Mesothelial cell of epicardium (in vitro differentiated cells): ENCODE data around the gene ATP5MC2. TPM values are rescaled to one million over a fixed set of nuclear protein-coding genes. Genes with fewer than 3 reads are reported as not detected.

Experiments
- DNase-seq, 2 experiments: peaks; one replicate each; pipeline ENCODE4 v3.0.0; 2021; ENCODE audit warnings: low spot score in 2 of 2; ENCODE audit not compliant: unreplicated experiment in 2 of 2
- H3K27ac Mint-ChIP-seq: 2 replicates; pipeline ENCODE4 v1.8.0; 2021; ENCODE audit warnings: mixed read lengths
- H3K27me3 Mint-ChIP-seq: 2 replicates; pipeline ENCODE4 v1.8.0; 2021; ENCODE audit warnings: low read depth, mixed read lengths
- H3K36me3 Mint-ChIP-seq: 2 replicates; pipeline ENCODE4 v1.8.0; 2021; ENCODE audit warnings: mixed read lengths
- H3K4me1 Mint-ChIP-seq: 2 replicates; pipeline ENCODE4 v1.8.0; 2021; ENCODE audit warnings: mixed read lengths
- H3K4me3 Mint-ChIP-seq: 2 replicates; pipeline ENCODE4 v1.8.0; 2021; ENCODE audit warnings: mild to moderate bottlenecking, moderate library complexity, mixed read lengths
- H3K9me3 Mint-ChIP-seq: 2 replicates; pipeline ENCODE4 v1.8.0; 2021; ENCODE audit warnings: mixed read lengths
- total RNA-seq: library from RNA; stranded (reverse); gene quantifications from 3 replicates; pipeline ENCODE4 v1.2.1, GENCODE V29; 2021
- TF ChIP-seq, protein P1 (sequence below): fragments of 200-600 bp; sonication (generic); IDR thresholded peaks from one replicate; pipeline ENCODE4 v1.5.0; 2021; ENCODE audit warnings: antibody characterized with exemption; ENCODE audit not compliant: unreplicated experiment

The ATP5MC2 gene
- total RNA-seq, 1 donor from 2014 or later, result 356 TPM

DNA sequence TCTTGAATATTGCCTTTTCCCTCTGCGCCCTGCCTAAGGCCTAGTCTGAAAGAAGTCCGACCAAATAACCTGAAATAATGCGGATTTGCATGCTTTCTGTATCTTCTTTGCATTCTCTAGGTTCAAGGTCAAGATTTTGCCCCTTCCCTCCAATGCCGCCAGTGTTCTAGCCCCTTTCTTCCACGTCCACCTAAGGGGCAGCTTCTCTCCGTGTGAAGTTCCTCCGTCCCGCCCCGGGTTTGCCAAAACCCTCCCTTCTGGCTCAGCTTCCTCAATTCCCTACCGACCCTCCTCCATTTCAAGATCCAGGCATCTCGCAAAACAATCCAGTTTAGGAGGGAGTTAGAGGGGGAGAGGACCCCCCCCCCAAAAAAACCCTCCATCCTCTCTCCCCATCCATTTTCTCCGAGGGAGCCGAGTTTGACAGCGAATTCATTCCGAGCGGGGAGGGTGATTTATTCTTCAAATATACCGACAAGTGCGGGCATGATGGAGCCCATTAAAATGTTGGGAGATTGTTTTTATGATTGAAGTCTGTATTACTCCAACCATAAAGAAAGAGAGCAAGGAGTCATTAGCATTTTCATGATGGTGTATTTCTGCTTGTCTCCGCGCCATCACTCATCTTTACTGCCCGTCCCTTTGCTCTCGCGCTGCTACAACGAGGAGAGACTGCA lies 20.9 kb upstream of the ATP5MC2 start:
- Mint-ChIP-seq H3K9me3 (peaks cover under 1% of the 10 kb centered on the region), H3K27me3 (peaks cover 88% of the 10 kb centered on the region), H3K4me1 (peaks cover 27% of the 10 kb centered on the region), H3K4me3 (peak overlapping the region; percentile 61), H3K27ac (peak overlapping the region; percentile 89), H3K36me3 (no peaks in the 10 kb centered on the region)
- DNase-seq, result no peak
- TF ChIP-seq, protein P1, sequence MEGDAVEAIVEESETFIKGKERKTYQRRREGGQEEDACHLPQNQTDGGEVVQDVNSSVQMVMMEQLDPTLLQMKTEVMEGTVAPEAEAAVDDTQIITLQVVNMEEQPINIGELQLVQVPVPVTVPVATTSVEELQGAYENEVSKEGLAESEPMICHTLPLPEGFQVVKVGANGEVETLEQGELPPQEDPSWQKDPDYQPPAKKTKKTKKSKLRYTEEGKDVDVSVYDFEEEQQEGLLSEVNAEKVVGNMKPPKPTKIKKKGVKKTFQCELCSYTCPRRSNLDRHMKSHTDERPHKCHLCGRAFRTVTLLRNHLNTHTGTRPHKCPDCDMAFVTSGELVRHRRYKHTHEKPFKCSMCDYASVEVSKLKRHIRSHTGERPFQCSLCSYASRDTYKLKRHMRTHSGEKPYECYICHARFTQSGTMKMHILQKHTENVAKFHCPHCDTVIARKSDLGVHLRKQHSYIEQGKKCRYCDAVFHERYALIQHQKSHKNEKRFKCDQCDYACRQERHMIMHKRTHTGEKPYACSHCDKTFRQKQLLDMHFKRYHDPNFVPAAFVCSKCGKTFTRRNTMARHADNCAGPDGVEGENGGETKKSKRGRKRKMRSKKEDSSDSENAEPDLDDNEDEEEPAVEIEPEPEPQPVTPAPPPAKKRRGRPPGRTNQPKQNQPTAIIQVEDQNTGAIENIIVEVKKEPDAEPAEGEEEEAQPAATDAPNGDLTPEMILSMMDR, result no peak

DNA sequence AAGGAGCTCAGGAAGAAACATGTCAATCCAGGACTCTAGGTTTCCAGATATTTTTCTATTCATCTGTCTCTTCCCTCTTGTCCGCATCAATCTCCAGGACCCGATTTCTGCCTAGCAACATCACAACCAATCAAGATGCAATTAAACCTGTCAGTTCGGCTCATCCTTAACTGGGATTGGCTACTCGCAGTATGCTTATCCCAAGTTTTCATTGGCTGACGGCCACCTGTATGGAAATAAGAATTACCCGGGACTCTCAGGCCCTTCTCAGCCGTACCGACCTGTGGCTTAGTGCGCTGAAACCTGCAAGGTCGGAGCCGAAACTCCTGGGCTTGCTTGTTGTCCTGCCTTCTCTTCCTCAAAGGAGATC lies 20.4 kb upstream of the ATP5MC2 start:
- peaks cover 86% of the 10 kb centered on the region for H3K27me3 Mint-ChIP-seq
- peak overlapping the region; percentile 61 for H3K4me3 Mint-ChIP-seq
- H3K9me3 Mint-ChIP-seq, result peaks cover 4% of the 10 kb centered on the region
- TF ChIP-seq, protein P1, result no peak
- peak in 1 of 2 experiments; percentile 66 for DNase-seq
- H3K27ac Mint-ChIP-seq, result peak overlapping the region; percentile 89
- H3K36me3 Mint-ChIP-seq, result no peaks in the 10 kb centered on the region
- peaks cover 27% of the 10 kb centered on the region for H3K4me1 Mint-ChIP-seq

DNA sequence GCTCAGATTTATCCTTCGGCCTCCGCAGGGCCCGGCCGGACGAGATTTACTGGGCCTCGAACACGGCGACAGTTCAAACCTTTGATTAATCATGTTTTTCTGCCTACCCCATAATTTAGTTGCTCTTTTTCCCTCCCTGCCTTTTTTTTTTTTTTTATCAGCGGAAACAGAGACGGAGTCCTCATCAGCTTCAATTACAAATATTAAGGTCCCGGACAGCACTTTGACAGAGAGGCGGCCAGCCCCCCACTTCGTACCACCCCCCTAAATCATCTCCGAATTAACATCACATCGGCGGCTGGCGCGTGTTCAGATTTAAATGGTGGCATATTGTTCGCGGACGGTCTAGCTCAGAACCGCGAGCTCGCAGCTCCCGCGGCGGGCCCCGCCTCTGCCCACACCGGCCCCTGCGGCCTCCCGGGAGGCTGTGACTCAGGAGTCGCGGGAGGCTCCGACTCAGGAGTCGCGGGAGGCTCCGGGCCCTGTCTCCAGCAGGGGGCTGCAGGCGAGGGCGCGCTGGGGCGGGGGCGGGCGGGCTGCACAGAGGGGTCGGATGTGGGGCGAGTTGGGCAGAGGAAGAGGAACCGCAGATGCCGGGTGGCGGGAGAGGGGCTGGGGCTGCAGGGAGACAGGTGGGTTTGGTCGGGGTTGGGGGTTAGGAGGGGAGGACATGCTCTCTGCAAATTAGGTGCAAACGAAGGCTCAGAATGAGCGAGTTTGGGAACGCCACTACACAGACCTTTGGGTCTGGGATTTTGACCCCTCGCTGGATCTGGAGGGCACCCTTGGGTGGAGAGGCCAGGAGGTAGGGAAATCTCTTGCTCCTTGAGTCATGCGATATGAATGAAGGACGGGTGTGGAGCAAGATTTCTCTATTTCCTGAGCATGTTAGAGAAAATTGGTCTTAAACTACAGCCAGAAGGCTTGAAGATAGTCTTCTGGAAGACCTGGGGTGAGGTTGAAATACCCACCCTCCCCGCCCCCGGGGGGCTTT lies 19.6 kb upstream of the ATP5MC2 start:
- Mint-ChIP-seq H3K36me3 (no peaks in the 10 kb centered on the region), H3K4me1 (peaks cover 27% of the 10 kb centered on the region), H3K27ac (peak overlapping the region; percentile 21), H3K9me3 (peaks cover 4% of the 10 kb centered on the region), H3K27me3 (peaks cover 84% of the 10 kb centered on the region), H3K4me3 (peak overlapping the region; percentile 61)
- TF ChIP-seq, protein P1, result no peak
- peak; percentile 35 to 59 for DNase-seq

DNA sequence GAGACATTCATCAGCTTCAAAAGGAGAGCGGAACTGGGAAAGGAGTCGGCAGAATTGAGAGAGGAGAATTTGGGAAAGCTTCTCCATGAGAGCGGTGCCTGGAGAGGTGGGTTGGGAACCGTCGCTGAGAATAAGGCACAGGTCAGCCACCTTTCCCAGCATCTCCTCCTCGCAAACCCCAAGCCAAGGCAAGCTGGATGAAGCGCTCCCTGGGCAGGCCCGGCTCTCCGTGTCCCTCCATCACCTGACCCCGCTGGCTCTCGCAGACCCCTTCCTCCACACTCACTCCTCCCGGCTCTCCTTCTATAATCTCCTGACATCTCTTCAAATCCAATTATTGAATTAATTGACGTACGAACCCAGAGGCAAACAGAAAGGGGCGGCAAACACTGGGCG lies 18.9 kb upstream of the ATP5MC2 start:
- Mint-ChIP-seq H3K27me3 (peaks cover 84% of the 10 kb centered on the region), H3K4me3 (peak overlapping the region; percentile 58), H3K36me3 (no peaks in the 10 kb centered on the region), H3K4me1 (peaks cover 27% of the 10 kb centered on the region), H3K9me3 (peaks cover 4% of the 10 kb centered on the region), H3K27ac (peak overlapping the region; percentile 21)
- DNase-seq, result no peak
- TF ChIP-seq, protein P1, result no peak

DNA sequence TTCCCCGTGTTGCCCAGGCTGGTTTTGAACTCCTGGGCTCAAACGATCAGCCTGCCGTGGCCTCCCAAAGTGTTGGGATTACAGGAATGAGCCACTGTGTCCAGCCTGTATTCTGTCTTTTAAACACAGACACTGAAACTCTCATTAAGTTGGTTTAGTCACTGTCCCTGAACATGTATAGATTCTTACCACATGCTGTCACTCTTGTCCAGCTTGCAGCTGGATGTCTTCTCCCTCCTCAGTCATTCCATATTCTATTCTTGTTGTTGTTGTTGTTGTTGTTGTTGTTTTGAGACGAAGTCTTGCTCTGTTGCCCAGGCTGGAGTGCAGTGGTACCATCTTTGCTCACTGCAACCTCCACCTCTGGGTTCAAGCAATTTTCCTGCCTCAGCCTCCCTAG lies 12.3 kb upstream of the ATP5MC2 start:
- H3K27ac Mint-ChIP-seq, result no peak overlapping the region
- no peak overlapping the region for H3K4me3 Mint-ChIP-seq
- H3K9me3 Mint-ChIP-seq, result peaks cover 4% of the 10 kb centered on the region
- peaks cover 13% of the 10 kb centered on the region for H3K4me1 Mint-ChIP-seq
- no peaks in the 10 kb centered on the region for H3K36me3 Mint-ChIP-seq
- H3K27me3 Mint-ChIP-seq, result peaks cover 35% of the 10 kb centered on the region
- DNase-seq, result no peak
- TF ChIP-seq, protein P1, result no peak
